GM19395 (cell line): ENCODE results near the gene ANO6.

Experiments used
- ATAC-seq: cut with Tn5 transposase; IDR thresholded peaks from one replicate; pipeline ENCODE4 v1.9.1; 2021; ENCODE audit warnings: mild to moderate bottlenecking, moderate library complexity; ENCODE audit not compliant: unreplicated experiment

Gene ANO6

DNA sequence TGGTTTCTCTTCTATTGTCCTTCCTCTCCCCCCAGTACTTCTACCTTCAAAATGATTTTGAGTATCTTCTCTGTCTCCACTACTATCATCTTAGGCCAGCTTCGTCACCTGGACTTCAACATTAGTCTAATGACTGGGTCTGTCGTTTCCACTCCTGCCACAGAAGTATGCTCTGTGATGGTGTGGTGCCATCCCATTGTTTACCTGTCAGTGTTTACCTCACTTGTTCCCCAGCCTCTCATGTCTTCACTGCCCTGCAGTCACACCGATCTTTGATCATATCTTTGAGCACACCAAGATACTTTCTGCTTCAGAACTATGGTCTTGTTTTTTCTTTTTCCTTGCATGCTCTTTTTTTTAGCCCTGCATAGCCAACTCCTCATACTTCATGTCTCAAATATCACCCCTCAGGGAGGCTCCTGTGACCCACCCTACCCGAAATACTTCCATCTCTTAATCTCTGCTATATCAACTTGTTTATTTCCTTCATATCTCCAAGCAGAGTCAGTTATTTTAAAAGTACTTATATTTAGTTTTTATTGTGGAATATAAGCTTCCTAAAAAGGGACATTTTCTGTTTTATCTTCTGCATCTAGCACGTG, 60.4 kb downstream of the ANO6 start:
- ATAC-seq, result no peak

DNA sequence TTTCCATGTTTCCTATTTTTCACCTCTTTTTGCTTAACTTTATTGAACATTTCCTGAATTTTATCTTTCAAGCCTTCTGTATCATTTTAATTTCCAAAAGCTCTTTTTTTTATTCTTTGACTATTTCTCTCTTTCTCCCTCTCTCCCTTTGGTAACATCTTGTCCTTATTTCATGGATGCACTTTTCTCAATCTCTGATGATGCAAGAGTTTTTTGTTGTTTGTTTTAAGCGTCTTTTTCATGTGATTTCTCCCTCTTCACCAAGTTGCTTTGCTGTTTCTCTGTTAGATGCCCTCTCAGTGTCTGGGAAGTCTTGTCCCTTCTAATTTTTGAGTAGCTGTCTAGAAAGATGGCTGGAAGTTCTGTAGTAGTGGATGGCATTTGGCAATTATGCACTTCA, 62.6 kb downstream of the ANO6 start:
- ATAC-seq, result no peak

- no peak for ATAC-seq
Observed at GRCh38 chr12:45279931-45280830, 64.3 kb downstream of the ANO6 start.

- ATAC-seq, result no peak
Observed at GRCh38 chr12:45281994-45282393, 66.1 kb downstream of the ANO6 start.

GRCh38 chr12:45282411-45282810, 66.5 kb downstream of the ANO6 start:
- ATAC-seq, result no peak

GRCh38 chr12:45284096-45284901, 68.4 kb downstream of the ANO6 start:
- ATAC-seq, result no peak

- no peak for ATAC-seq
Observed at GRCh38 chr12:45285717-45286116, 69.8 kb downstream of the ANO6 start.

GRCh38 chr12:45286621-45287020, 70.7 kb downstream of the ANO6 start:
- ATAC-seq, result no peak

- ATAC-seq, result no peak
Observed at GRCh38 chr12:45289245-45290215, 73.6 kb downstream of the ANO6 start.

- ATAC-seq, result no peak
Observed at GRCh38 chr12:45290216-45290605, 74.3 kb downstream of the ANO6 start.

DNA sequence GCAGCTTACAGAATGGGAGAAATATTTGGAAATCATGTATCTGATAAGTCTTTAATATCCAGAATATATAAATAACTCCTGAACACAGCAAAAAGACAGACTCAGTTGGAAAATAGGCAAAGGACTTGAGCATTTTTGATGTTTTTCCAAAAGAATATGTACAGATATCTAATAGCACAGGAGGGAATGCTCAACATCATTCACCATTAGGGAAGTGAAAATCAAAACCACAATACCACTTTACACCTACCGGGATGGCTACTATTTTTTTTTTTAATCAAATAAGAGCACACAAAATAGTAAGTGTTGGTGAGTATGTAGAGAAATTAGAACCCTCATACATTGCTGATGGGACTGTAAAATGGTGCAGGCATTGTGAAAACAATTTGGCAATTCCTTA, 75.6 kb downstream of the ANO6 start:
- ATAC-seq, result no peak

DNA sequence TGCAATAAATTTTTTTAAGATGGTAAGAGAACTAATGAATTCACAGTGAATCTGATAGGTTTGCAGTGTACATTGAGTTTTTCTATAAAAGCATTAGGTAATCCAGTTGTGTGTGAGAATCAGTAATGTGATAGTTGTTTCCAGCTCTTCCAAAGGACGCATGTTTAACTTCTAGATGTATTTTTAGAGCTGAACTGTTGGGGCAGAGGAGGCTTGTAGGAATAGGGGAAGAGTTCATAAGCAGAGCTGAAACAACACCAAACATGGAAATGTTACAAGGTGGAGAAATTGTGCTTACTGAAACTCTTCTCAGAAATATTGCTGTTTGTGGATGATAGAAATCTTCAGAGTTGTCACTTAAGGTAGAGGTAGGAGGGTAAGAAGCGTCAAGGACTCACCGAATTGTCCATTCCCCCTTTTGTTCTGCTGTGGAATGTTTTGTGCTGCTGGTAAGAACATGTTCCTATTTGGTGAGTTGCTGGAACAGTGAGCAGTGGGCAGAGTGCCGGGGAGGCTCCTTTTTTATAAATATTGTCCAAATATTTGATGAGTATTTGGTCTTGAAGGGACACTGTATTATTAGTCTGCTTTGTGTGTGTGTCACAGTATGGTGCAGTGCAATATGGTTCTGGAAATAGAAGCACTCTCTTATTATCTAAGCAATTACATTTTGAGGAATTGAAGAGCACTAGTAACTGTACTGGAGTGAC, 76.7 kb downstream of the ANO6 start:
- no peak for ATAC-seq

DNA sequence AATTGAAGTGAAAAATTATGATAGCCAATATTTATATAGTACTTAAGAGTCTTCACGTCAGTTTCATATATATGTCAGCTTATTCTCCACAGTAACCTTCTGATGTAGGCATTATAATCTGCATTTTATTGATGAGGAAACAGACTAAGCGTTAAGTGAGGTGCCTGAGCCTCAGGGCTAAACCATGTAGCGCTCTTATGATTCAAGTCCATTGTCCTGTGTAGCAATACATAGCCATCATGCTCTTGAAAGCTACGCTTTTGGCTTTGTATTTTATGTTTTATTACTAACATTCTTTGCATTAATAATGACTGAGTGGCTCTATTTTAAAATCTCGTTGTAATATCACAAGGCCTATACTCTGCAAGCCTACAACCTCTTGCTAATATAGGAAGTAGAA, 79.0 kb downstream of the ANO6 start:
- ATAC-seq, result no peak

GRCh38 chr12:45296046-45296586, 80.2 kb downstream of the ANO6 start:
- ATAC-seq, result no peak

DNA sequence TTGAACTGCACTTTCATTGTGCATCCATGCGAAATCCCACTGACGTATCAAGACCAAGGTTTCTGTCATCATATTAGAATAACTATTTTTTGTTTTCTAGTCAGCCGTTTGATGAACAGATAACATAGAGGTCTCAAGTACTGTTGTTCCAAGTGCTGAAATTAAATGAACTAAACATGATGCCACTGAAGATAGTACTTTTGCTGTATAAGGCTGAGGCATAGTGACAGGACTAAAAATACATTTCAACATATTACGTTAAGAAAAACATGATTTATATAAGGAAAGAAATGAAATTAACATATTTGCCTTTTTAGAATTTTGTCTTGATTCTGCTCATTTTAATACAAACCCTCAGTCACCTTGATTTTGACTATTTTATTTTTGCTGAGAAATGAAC, 82.2 kb downstream of the ANO6 start:
- ATAC-seq, result no peak

GRCh38 chr12:45298721-45299692, 83.1 kb downstream of the ANO6 start:
- no peak for ATAC-seq

GRCh38 chr12:45302621-45303369, 86.9 kb downstream of the ANO6 start:
- ATAC-seq, result no peak

GRCh38 chr12:45303945-45304344, 88.0 kb downstream of the ANO6 start:
- ATAC-seq, result no peak
